HepG2 (cell line): ENCODE data around the gene INSRR. TPM values are rescaled to one million over a fixed set of nuclear protein-coding genes. Genes with fewer than 3 reads are reported as not detected.

Experiments used
- ATAC-seq: fragments of 200-7000 bp; cut with Tn5 transposase; 3 replicates; pipeline ENCODE4 v1.9.1; 2020; ENCODE audit warnings: mild to moderate bottlenecking, moderate library complexity
- BruUV-seq: library from RNA; stranded (reverse); fragments of 400-500 nt; replicated peaks from 2 replicates; lab custom pipeline; 2021; lab: Mats Ljungman, UMichigan
- CTCF ChIA-PET: fragments of 300-600 bp; formaldehyde crosslinking; extraction: SDS; loops from one replicate; lab custom pipeline; 2021; ENCODE audit warnings: low total read pairs, inconsistent platforms, low intra/inter-chr PET ratio; lab: Yijun Ruan, JAX
- POLR2A ChIA-PET: fragments of 350-600 bp; sonication (Branson Sonifier 250); formaldehyde crosslinking; loops from one replicate; lab custom pipeline; 2020; ENCODE audit warnings: antibody characterized with exemption, inconsistent platforms; lab: Yijun Ruan, JAX
- DNase-seq: peaks from one replicate; pipeline ENCODE4 v3.0.0-alpha.2; 2015; ENCODE audit warnings: low spot score
- FAIRE-seq: peaks from 3 replicates; lab custom pipeline; 2011; peaks lifted over from hg19 to GRCh38; lab: Jason Lieb, UNC
- H2AFZ ChIP-seq: one replicate; pipeline ENCODE4 v1.6.1; 2011; ENCODE audit warnings: low read length, inconsistent platforms
- H3K27ac ChIP-seq: fragments of 300-600 bp; 3 replicates; pipeline ENCODE4 v1.8.0; 2011; ENCODE audit warnings: mixed run types, mild to moderate bottlenecking, mixed read lengths, low read length, inconsistent platforms; ENCODE audit not compliant: insufficient read depth; ENCODE audit errors: extremely low read length
- H3K27me3 ChIP-seq, 2 experiments: fragments of 200-600 bp in 1 of 2; 2 replicates in 1 of 2; 3 replicates in 1 of 2; pipeline versions ENCODE4 v1.6.0 to v1.8.0; 2011; ENCODE audit warnings: low read length in 2 of 2, mild to moderate bottlenecking in 2 of 2, moderate library complexity in 2 of 2, inconsistent platforms in 1 of 2; ENCODE audit not compliant: insufficient read depth in 2 of 2, control insufficient read depth in 1 of 2
- H3K36me3 ChIP-seq, 2 experiments: fragments of 200-600 bp in 1 of 2; replicated peaks in 1 of 2; 2 replicates in 1 of 2; 3 replicates in 1 of 2; pipeline versions ENCODE4 v1.5.1 to v1.8.0; 2011; ENCODE audit warnings: low read length in 2 of 2, inconsistent platforms in 1 of 2; ENCODE audit not compliant: insufficient read depth in 2 of 2, control insufficient read depth in 1 of 2
- H3K4me1 ChIP-seq: 2 replicates; pipeline ENCODE4 v1.5.1; 2012; ENCODE audit warnings: low read length, inconsistent platforms; ENCODE audit not compliant: insufficient read depth
- H3K4me2 ChIP-seq: 2 replicates; pipeline ENCODE4 v1.6.0; 2011; ENCODE audit warnings: low read depth, low read length, inconsistent platforms
- H3K4me3 ChIP-seq, 3 experiments: fragments of 200-600 bp in 1 of 3; sonication (generic), shearing (Covaris generic) in 1 of 3; replicated peaks in 1 of 3; 2 replicates each; pipeline ENCODE4 v1.5.1; 2011 to 2016; ENCODE audit warnings: low read length in 3 of 3, inconsistent platforms in 2 of 3, low read depth in 2 of 3, mild to moderate bottlenecking in 2 of 3, control low read depth in 1 of 3, mixed read lengths in 1 of 3; ENCODE audit not compliant: insufficient read depth in 1 of 3
- H3K79me2 ChIP-seq: one replicate; pipeline ENCODE4 v1.6.1; 2011; ENCODE audit warnings: low read length, inconsistent platforms; ENCODE audit not compliant: insufficient read depth
- H3K9ac ChIP-seq: 2 replicates; pipeline ENCODE4 v1.6.0; 2011; ENCODE audit warnings: mild to moderate bottlenecking, low read depth, low read length, inconsistent platforms; ENCODE audit not compliant: insufficient read depth
- H3K9me3 ChIP-seq: 2 replicates; pipeline ENCODE4 v1.5.1; 2012; ENCODE audit warnings: mild to moderate bottlenecking, low read length
- H4K20me1 ChIP-seq: 2 replicates; pipeline ENCODE4 v1.6.0; 2011; ENCODE audit warnings: inconsistent platforms, mild to moderate bottlenecking, low read length, moderate library complexity; ENCODE audit not compliant: insufficient read depth
- GPBP1L1 ChIP-seq: sonication (generic); formaldehyde crosslinking; IDR thresholded peaks from 2 replicates; pipeline ENCODE4 v1.5.0; 2020; ENCODE audit warnings: mild to moderate bottlenecking, missing genetic modification reagents
- IKZF5 ChIP-seq: IDR thresholded peaks from 2 replicates; pipeline ENCODE4 v1.6.1; 2018; ENCODE audit warnings: missing genetic modification reagents, mild to moderate bottlenecking, missing compliant biosample characterization
- TOE1 ChIP-seq: sonication (generic); formaldehyde crosslinking; IDR thresholded peaks from 2 replicates; pipeline ENCODE4 v1.4.0; 2020; ENCODE audit warnings: mild to moderate bottlenecking, missing genetic modification reagents
- ZNF142 ChIP-seq: sonication (generic); formaldehyde crosslinking; IDR thresholded peaks from 2 replicates; pipeline ENCODE4 v1.4.0; 2020; ENCODE audit warnings: missing genetic modification reagents
- ZNF350 ChIP-seq: sonication (generic); formaldehyde crosslinking; IDR thresholded peaks from 2 replicates; pipeline ENCODE4 v1.4.0; 2020; ENCODE audit warnings: mild to moderate bottlenecking, low read depth, missing genetic modification reagents, borderline replicate concordance
- ZNF512B ChIP-seq: sonication (generic); formaldehyde crosslinking; IDR thresholded peaks from 2 replicates; pipeline ENCODE4 v1.5.1; 2020; ENCODE audit warnings: missing genetic modification reagents, mild to moderate bottlenecking, borderline replicate concordance
- ZNF558 ChIP-seq: sonication (generic); formaldehyde crosslinking; IDR thresholded peaks from 2 replicates; pipeline ENCODE4 v1.9.0; 2022; ENCODE audit warnings: mild to moderate bottlenecking, missing genetic modification reagents, borderline replicate concordance
- ZNF740 ChIP-seq: sonication (generic); formaldehyde crosslinking; IDR thresholded peaks from 2 replicates; pipeline ENCODE4 v1.4.0; 2020; ENCODE audit warnings: missing genetic modification reagents
- ZNF839 ChIP-seq: sonication (generic); formaldehyde crosslinking; IDR thresholded peaks from 2 replicates; pipeline ENCODE4 v1.4.0; 2020; ENCODE audit warnings: missing genetic modification reagents, mild to moderate bottlenecking, borderline replicate concordance
- WGBS: methylation state at CpG from one replicate; pipeline ENCODE4 v1.1.6; 2017; ENCODE audit warnings: low lambda C conversion rate; 5-methylcytosine and 5-hydroxymethylcytosine counted together
- in situ Hi-C: cut with HindIII; loops from 2 replicates; pipeline ENCODE4 v1.10.0; 2017; ENCODE audit warnings: low pct_unique_long_range_greater_than_20kb; ENCODE audit not compliant: extremely low pct_ligation_motif_present
- intact Hi-C: fragments of 100-400 bp; cut with micrococcal nuclease; formaldehyde crosslinking; loops from one replicate; pipeline ENCODE4 v1.10.0; 2022; ENCODE audit not compliant: unreplicated experiment
- polyA plus RNA-seq, 8 experiments: library from polyadenylated mRNA; depleted of rRNA in 3 of 8; stranded (reverse) in 7 of 8; unstranded in 1 of 8; fragments of >200 nt; fragmentation: Illumina TruSeq in 4 of 8; extraction: Trizol in 4 of 8; gene quantifications; 2 replicates each; pipeline versions ENCODE4 v1.2.1 to v1.2.3, GENCODE V29; 2011 to 2016; ENCODE audit warnings: low read depth in 4 of 8, missing spikeins in 1 of 8, mixed read lengths in 1 of 8; ENCODE audit not compliant: insufficient read depth in 1 of 8
- total RNA-seq, 5 experiments: library from RNA; depleted of rRNA; stranded (reverse); fragments of >200 nt; fragmentation: Illumina TruSeq; extraction: Trizol; gene quantifications; 2 replicates each; pipeline ENCODE4 v1.2.3, GENCODE V29; 2016; ENCODE audit warnings: low read depth in 1 of 5

The INSRR gene
- total and polyA plus RNA-seq, 2 of the 13 experiments (the other 11 are each of a cell fraction or from before 2014, with no cell fraction given), result not detected

GRCh38 chr1:156808186-156809030 lies 50.5 kb downstream of the INSRR start (continued):
- TF ChIP-seq ZNF740 (no peak), ZNF512B (CRISPR knock-in tag) (no peak), ZNF558 (CRISPR knock-in tag) (no peak), TOE1 (CRISPR knock-in tag) (no peak), ZNF350 (CRISPR knock-in tag) (no peak), IKZF5 (CRISPR knock-in tag) (no peak)

- Histone ChIP-seq H3K4me1 (no peaks in the 10 kb centered on the region), H2AFZ (no peak overlapping the region), H3K9me3 (no peaks in the 10 kb centered on the region), H3K27ac (no peak overlapping the region), H3K9ac (no peak overlapping the region), H4K20me1 (no peaks in the 10 kb centered on the region), H3K79me2 (no peaks in the 10 kb centered on the region), H3K4me3 (no peak overlapping the region), H3K27me3 (no peaks in the 10 kb centered on the region), H3K36me3 (no peaks in the 10 kb centered on the region), H3K4me2 (no peak overlapping the region)
- ChIA-PET POLR2A (no interaction called here), CTCF (no interaction called here)
- FAIRE-seq (no peak), ATAC-seq (no peak), DNase-seq (no peak)
- in situ Hi-C loops, result no loop called here
- no TSS peak for BruUV-seq
- intact Hi-C loops, result no loop called here
- 93% methylated on average over 2 of the region's 2 CpGs for WGBS
- no peak for TF ChIP-seq GPBP1L1
- TF ChIP-seq ZNF839 (CRISPR knock-in tag), result no peak
- no peak for TF ChIP-seq ZNF142
Measured at GRCh38 chr1:156807627-156808026, 51.3 kb downstream of the INSRR start.
